Keratinocyte (primary cell): ENCODE results near the gene GRM7. TPM values are rescaled to one million over a fixed set of nuclear protein-coding genes. Genes with fewer than 3 reads are reported as not detected.

Experiments
- DNase-seq: peaks from one replicate; pipeline ENCODE4 v3.0.0-alpha.2; 2011; ENCODE audit warnings: low read depth, missing footprints, low spot score
- FAIRE-seq: peaks from 2 replicates; lab custom pipeline; 2011; peaks lifted over from hg19 to GRCh38; lab: Jason Lieb, UNC
- H2AFZ ChIP-seq: 2 replicates; pipeline ENCODE4 v1.6.0; 2012; ENCODE audit warnings: low read length, control low read depth, inconsistent platforms; ENCODE audit not compliant: control insufficient read depth
- H3K27ac ChIP-seq: 2 replicates; pipeline ENCODE4 v1.5.1; 2011; ENCODE audit warnings: low read length; ENCODE audit not compliant: control insufficient read depth, insufficient read depth
- H3K27me3 ChIP-seq: 3 replicates; pipeline ENCODE4 v1.6.0; 2011; ENCODE audit warnings: low read length; ENCODE audit not compliant: control insufficient read depth, insufficient read depth; ENCODE audit errors: extremely low read depth
- H3K36me3 ChIP-seq, 2 experiments: 2 replicates in 1 of 2; 3 replicates in 1 of 2; pipeline ENCODE4 v1.5.1; 2011; ENCODE audit warnings: low read length in 2 of 2, mild to moderate bottlenecking in 1 of 2; ENCODE audit not compliant: control insufficient read depth in 2 of 2, insufficient read depth in 2 of 2; ENCODE audit errors: extremely low read depth in 1 of 2
- H3K4me1 ChIP-seq: 3 replicates; pipeline ENCODE4 v1.5.1; 2011; ENCODE audit warnings: low read length; ENCODE audit not compliant: control insufficient read depth, insufficient read depth; ENCODE audit errors: extremely low read depth
- H3K4me2 ChIP-seq: 3 replicates; pipeline ENCODE4 v1.6.0; 2011; ENCODE audit warnings: low read depth, low read length; ENCODE audit not compliant: control insufficient read depth, insufficient read depth; ENCODE audit errors: extremely low read depth
- H3K4me3 ChIP-seq, 3 experiments: fragments of 200-600 bp in 1 of 3; sonication (generic) in 1 of 3; 2 replicates in 2 of 3; 3 replicates in 1 of 3; pipeline ENCODE4 v1.5.1; 2011 to 2016; ENCODE audit warnings: low read length in 3 of 3, mild to moderate bottlenecking in 3 of 3, control low read depth in 2 of 3, inconsistent platforms in 1 of 3, low read depth in 1 of 3, mixed read lengths in 1 of 3, mixed run types in 1 of 3, moderate library complexity in 1 of 3; ENCODE audit not compliant: control insufficient read depth in 2 of 3, insufficient read depth in 2 of 3; ENCODE audit errors: extremely low read depth in 1 of 3
- H3K79me2 ChIP-seq: 2 replicates; pipeline ENCODE4 v1.6.0; 2012; ENCODE audit warnings: low read length; ENCODE audit not compliant: control insufficient read depth, insufficient read depth
- H3K9ac ChIP-seq: 3 replicates; pipeline ENCODE4 v1.6.0; 2011; ENCODE audit warnings: low read length; ENCODE audit not compliant: control insufficient read depth, insufficient read depth; ENCODE audit errors: extremely low read depth
- H3K9me1 ChIP-seq: 3 replicates; pipeline ENCODE4 v1.6.0; 2011; ENCODE audit warnings: low read length; ENCODE audit not compliant: control insufficient read depth, insufficient read depth; ENCODE audit errors: extremely low read depth
- H3K9me3 ChIP-seq: 2 replicates; pipeline ENCODE4 v1.5.1; 2012; ENCODE audit warnings: low read depth, low read length; ENCODE audit not compliant: control insufficient read depth
- H4K20me1 ChIP-seq: 3 replicates; pipeline ENCODE4 v1.6.0; 2011; ENCODE audit warnings: low read length; ENCODE audit not compliant: control insufficient read depth, insufficient read depth; ENCODE audit errors: extremely low read depth
- CTCF ChIP-seq, 3 experiments: IDR thresholded peaks in 1 of 3; conservative IDR thresholded peaks in 1 of 3; optimal IDR thresholded peaks in 1 of 3; 2 replicates in 2 of 3; 3 replicates in 1 of 3; pipeline versions ENCODE3 to v1.5.1; 2011; ENCODE audit warnings: low read length in 3 of 3, mild to moderate bottlenecking in 3 of 3, moderate library complexity in 2 of 3, control low read depth in 1 of 3, inconsistent platforms in 1 of 3; ENCODE audit not compliant: insufficient read depth in 2 of 3; ENCODE audit errors: extremely low read depth in 1 of 3
- EZH2 ChIP-seq: IDR thresholded peaks from one replicate; pipeline ENCODE4 v1.6.1; 2012; ENCODE audit warnings: inconsistent platforms, mild to moderate bottlenecking, low read length, moderate library complexity
- dilution Hi-C: fragments of 300-500 bp; cut with MboI; formaldehyde crosslinking; loops from one replicate; pipeline ENCODE4 v1.7.0; 2020; ENCODE audit warnings: low sequenced_read_pairs; ENCODE audit not compliant: extremely low pct_ligation_motif_present
- polyA plus RNA-seq, 5 experiments: library from polyadenylated mRNA; depleted of rRNA in 3 of 5; stranded (reverse) in 3 of 5; stranded (forward) in 1 of 5; unstranded in 1 of 5; fragments of >200 nt; gene quantifications; 1 replicate in 1 of 5; 2 replicates in 3 of 5; 3 replicates in 1 of 5; pipeline versions ENCODE4 v1.2.1 to v1.2.3, GENCODE V29; 2011 to 2012; ENCODE audit warnings: missing spikeins in 2 of 5, low read depth in 1 of 5, low replicate concordance in 1 of 5

GRM7 gene
- polyA plus RNA-seq, 1 donor (not counting 4 experiments of a cell fraction or from before 2014, with no cell fraction given), result not detected

DNA sequence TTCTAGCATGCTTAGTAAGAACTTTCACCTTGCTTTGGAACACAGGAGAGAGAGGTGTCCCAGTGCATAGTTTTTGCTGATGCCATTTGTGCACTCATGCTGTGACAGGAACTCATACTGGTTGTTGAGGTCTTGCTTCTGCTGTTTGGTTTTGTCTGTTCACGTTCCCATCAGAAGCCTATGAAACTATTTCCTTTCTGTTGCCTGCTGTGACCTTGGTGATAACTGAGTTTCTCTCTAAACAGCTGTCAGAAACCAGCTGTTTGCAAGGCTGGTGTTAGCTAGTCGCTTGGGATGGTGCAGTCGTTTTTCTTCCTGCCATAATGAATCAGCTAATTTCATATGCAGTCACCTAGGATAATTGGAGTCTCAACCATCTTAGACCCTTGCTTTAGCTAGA lies 724.1 kb downstream of the GRM7 start:
- no peak overlapping the region for H2AFZ ChIP-seq
- no peaks in the 10 kb centered on the region for H4K20me1 ChIP-seq
- H3K9me3 ChIP-seq, result no peaks in the 10 kb centered on the region
- DNase-seq (no peak), FAIRE-seq (no peak)
- no peak overlapping the region for H3K27ac ChIP-seq
- TF ChIP-seq EZH2, result no peak
- no peak for TF ChIP-seq CTCF (optimal IDR thresholded peaks at IDR 0.05 in 1 of 3, IDR thresholded peaks at IDR 0.05 in 1 of 3, conservative IDR thresholded peaks at IDR 0.05 in 1 of 3; ENCODE audit: extremely low read depth in 1 of 3, insufficient read depth in 2 of 3, low read length in 3 of 3)
- no peaks in the 10 kb centered on the region for H3K9me1 ChIP-seq
- no peak overlapping the region for H3K9ac ChIP-seq
- H3K4me1 ChIP-seq, result no peaks in the 10 kb centered on the region
- H3K4me2 ChIP-seq, result no peak overlapping the region
- no peaks in the 10 kb centered on the region for H3K36me3 ChIP-seq
- no peaks in the 10 kb centered on the region for H3K27me3 ChIP-seq
- H3K79me2 ChIP-seq, result no peaks in the 10 kb centered on the region
- dilution Hi-C loops, result no loop called here
- H3K4me3 ChIP-seq, result no peak overlapping the region

DNA sequence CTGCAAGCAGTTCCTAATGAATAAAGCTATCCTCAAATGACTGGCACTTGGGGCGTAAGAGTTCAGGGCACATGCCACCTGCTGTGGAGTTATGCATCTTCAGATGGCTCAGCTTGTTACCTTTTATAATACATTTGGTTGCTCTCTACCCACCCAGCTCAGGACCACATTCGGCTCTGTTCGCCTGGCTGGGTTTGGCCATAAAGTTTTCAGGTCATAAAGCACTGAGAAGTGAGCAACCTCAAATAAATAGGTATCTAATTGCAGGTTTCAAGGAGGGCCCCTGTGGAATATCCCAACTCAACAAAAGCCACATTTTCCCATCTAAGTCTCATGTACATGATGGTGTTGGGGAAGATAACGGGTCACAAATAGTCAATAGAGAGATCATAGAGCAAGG lies 727.3 kb downstream of the GRM7 start:
- H3K9me3 ChIP-seq, result no peaks in the 10 kb centered on the region
- H3K36me3 ChIP-seq, result no peaks in the 10 kb centered on the region
- DNase-seq, result no peak

More for the DNA sequence above, 727.3 kb downstream of the GRM7 start:
- H3K4me3 ChIP-seq, result no peak overlapping the region
- no peak overlapping the region for H3K9ac ChIP-seq
- dilution Hi-C loops, result no loop called here
- no peaks in the 10 kb centered on the region for H3K27me3 ChIP-seq
- H2AFZ ChIP-seq, result no peak overlapping the region
- H3K4me2 ChIP-seq, result no peak overlapping the region
- TF ChIP-seq EZH2 (no peak), CTCF (optimal IDR thresholded peaks at IDR 0.05 in 1 of 3, IDR thresholded peaks at IDR 0.05 in 1 of 3, conservative IDR thresholded peaks at IDR 0.05 in 1 of 3; ENCODE audit: extremely low read depth in 1 of 3, insufficient read depth in 2 of 3, low read length in 3 of 3) (no peak)
- no peaks in the 10 kb centered on the region for H3K4me1 ChIP-seq
- no peak overlapping the region for H3K27ac ChIP-seq
- no peaks in the 10 kb centered on the region for H3K79me2 ChIP-seq
- no peak for FAIRE-seq
- no peaks in the 10 kb centered on the region for H3K9me1 ChIP-seq
- no peaks in the 10 kb centered on the region for H4K20me1 ChIP-seq
